Umbilical cord (tissue), 2 donors: Measurements from ENCODE around the gene TMEM108. TPM values are rescaled to one million over a fixed set of nuclear protein-coding genes. Genes with fewer than 3 reads are reported as not detected.

Source experiments
- DNase-seq: peaks from one replicate; pipeline ENCODE4 v3.0.0-alpha.2; 2015; ENCODE audit warnings: low spot score
- total RNA-seq: library from RNA; depleted of rRNA; stranded (reverse); fragments of >200 nt; gene quantifications from one replicate; pipeline ENCODE4 v1.2.3, GENCODE V29; 2014; ENCODE audit warnings: low replicate concordance; ENCODE audit not compliant: insufficient read depth

Gene TMEM108
- total RNA-seq, 1 donor from 2014 or later: 6.0 TPM

DNA sequence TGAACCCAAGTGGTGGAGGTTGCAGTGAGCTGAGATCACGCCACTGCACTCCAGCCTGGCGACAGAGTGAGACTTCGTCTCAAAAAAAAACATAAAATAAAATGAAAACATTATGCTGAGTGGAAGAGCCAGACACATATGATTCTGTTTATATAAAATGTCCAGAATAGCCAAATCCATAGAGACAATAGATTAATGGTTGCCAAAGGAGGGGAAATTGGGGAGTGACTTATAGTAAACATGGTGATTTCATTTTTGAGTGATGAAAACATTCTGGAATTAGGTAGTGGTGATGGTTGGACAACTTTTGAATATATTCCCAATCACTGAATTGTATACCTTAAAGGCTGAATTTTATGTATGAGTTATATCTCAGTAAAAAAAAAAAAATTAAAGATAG, 189.6 kb downstream of the TMEM108 start:
- DNase-seq: no peak

GRCh38 chr3:133230195-133230594, 192.0 kb downstream of the TMEM108 start:
- peak; percentile 36 for DNase-seq

DNA sequence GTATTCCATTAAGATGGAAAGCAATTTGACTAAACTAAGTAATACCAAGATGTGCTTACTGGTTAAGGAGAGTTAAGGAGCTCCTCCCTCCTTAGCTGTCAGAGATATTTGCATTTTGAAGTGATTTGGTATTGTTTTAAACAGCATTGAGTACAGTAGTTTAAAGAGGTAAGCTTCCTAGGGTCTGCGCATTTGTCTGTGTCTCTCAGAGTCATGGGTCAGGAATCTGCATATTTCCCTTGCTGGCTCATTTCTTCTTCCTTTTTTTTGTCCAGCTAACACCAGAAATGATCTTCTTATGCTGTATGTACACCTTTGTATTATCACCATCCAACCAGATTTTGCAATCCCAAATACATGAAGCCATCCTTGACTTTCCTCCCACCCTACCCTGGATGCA, 198.7 kb downstream of the TMEM108 start:
- DNase-seq: no peak

DNA sequence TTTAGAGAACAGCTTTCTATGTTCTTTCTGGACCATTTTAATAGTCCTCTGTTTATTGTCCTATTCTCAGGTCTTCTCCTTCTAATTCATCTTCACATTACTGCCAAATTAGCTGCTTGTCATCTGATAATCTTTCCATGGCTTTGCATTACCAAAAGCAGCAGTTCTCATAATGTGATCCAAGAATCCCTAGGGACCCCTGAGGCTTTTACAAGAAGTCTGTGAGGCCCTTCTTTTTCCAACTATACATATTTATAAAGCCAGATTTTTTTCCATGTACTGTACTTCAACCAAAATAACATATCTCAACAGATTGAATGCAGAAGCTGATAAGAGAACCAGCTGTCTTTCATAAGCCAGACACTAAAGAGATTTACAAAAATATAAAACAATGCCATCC, 199.2 kb downstream of the TMEM108 start:
- peak; percentile 74 for DNase-seq

DNA sequence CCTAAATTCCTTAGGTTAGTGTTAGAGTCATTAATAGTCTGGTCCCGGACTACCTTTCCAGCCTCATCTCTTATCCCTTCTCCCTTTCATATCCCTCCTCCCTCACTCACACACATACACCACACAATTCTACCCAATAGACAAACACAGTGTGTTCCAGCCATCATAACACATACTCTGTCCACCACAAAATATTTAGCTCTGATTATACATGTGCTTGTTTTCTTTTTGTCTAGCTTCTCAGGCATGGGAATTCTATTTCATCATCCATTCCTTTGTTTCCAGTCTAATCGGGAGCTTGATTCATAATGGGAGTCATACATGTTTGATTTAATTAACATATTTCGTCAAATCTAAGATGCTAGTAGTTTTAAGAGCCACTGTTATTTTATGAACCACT, 199.8 kb downstream of the TMEM108 start:
- no peak for DNase-seq

DNA sequence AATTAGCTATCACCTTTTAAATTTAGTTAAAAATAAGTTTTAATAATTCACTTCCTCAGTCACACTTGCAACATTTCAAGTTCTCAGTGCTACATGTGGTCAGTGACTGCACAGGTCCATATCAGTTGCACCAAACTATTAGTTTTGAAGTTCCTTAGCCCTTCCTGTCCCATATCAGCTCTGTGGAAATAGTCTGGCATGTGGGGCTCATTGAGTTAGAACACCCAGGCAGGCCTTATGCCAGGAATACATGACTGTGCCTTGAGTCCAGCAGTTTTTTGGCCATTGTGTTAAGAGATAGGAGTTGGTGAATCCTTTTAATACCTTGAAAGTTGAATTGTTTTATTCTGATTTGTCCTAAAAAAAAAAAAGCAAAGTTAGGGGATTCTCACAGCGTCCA, 207.9 kb downstream of the TMEM108 start:
- no peak for DNase-seq

- no peak for DNase-seq
Observed at GRCh38 chr3:133246773-133247172, 208.6 kb downstream of the TMEM108 start.

GRCh38 chr3:133248389-133248788, 210.2 kb downstream of the TMEM108 start:
- DNase-seq: no peak

GRCh38 chr3:133249490-133249889, 211.3 kb downstream of the TMEM108 start:
- DNase-seq: no peak

DNA sequence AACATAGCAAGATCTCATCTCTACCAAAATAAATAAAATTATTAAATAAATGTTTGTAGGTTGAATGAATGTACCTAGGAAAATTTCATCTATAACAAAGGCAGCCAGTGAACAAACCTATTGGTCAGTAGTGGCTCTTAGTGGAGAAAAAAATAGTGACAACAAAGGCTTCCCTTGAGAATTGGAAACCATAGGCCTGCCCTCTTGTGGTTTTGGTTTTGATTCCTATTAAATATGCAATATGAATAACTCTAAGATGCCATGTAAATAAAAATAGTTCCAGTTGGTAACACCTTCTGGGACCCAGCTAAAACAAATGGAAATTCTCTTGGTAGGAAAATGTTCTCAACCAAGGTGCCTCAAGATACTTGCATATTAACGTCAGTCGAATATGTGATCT, 216.0 kb downstream of the TMEM108 start:
- no peak for DNase-seq

DNA sequence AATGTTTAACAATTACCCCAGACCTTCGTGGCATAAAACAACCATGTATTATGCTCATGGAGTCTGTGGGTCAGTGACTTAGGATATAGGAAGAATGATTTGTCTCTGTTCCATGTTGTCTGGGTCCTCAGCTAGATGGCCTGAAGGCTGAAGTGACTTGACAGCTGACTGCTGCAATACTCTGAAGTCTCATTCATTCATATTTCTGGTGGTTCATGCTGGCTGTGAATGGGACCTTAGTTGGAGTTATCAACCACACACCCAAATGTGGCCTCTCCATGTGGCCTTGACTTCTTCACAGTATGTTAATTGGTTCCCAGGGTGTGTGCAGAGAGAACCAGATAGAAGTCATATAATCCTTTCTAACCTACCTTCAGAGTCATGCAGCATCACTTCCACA, 216.5 kb downstream of the TMEM108 start:
- DNase-seq: no peak

GRCh38 chr3:133256787-133257483, 218.7 kb downstream of the TMEM108 start:
- DNase-seq: peak; percentile 24

- no peak for DNase-seq
Observed at GRCh38 chr3:133258358-133258757, 220.2 kb downstream of the TMEM108 start.

DNA sequence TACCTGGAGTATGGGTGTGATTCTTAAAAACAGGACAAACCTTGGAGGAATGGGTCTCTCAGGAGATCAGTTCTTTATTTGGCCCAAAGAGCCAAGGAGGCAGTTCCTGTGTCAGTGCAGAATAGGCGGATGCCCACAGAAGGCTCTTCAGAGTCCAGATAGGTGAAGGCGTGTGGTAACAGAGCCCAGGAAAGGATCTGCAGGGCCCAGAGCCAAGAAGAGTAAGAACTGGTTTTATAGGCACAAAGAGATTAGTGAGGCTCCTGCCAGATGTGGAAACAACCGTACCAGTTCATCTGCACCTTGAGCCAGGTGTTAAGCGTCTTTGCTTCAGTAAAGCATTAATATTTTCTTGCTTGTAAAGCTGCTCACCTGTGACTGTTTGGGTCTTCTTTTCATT, 221.6 kb downstream of the TMEM108 start:
- no peak for DNase-seq

DNA sequence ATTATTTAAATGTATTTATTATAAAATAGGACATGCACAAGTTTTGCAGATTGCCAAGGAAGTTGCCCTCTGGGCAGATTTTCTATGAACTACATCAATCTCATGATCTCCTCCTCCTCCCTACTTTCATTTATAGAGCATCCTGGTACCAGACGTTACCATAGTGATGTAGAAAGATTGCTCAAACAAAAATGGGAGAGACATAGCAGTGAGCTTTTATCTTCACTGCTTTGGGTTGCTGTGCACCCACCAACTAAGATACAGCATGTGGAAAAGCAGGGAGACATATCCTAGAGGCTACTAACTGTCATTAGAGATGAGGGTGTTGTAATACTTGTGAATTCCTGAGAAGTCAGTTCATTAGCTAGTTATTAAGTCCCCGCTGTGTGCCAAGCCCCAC, 224.1 kb downstream of the TMEM108 start:
- no peak for DNase-seq

- DNase-seq: no peak
Observed at GRCh38 chr3:133264920-133265319, 226.7 kb downstream of the TMEM108 start.

DNA sequence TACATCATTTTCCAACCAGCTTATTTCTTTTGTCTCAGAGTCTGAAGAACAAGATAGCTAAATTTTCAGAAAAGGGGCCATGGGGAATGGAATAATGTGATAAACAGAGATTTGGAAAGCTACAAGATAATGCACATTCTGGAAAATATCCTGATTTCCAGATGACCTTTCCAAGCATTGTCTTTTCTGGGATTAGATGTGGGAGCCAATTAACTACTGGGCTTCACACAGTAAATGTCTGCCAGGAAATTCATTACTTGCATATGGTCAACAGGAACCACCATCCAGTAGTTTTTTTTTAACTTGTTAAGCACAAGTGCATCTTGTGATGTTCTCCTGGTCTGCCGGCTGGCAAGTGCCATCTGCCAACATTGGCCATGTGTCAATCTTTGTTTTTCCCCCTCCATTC, 230.5 kb downstream of the TMEM108 start:
- no peak for DNase-seq

DNA sequence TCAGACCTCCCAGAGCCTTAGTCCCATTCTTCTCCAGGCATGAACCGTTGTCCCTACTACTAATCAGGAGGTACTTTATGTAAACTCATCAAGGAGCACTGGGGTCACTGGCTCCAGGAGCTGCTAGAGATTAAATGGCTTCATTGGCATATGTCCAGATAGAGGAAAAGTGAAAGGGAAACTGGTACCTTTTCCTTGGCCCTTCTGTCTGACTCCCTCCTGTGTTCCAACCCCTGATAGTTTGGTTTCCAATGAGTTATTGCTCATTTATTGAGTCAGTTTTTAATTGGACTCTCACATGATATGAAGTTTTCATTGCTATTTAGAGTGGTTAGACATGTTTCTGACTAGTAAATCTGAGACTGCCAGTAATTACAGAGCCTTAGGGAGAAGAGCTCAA, 231.2 kb downstream of the TMEM108 start:
- DNase-seq: no peak

DNA sequence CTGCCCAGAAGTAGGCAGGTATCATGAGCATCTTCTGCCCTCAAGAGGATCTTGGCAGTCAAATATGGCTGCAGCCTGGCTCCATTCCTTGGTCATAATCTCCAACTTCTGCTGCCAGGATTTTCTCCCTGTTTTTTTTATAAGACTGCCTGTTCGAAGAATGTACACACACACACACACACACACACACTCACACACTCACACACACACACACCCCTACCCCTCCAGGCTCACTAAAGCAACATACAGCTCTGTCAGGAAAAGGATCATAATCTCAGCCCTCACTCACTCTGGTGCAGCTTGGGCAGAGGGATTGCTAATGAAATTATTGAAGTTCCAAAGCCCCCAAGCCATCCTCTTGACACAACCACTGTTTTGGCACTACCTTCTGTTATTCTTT, 232.4 kb downstream of the TMEM108 start:
- DNase-seq: no peak

GRCh38 chr3:133271042-133271441, 232.9 kb downstream of the TMEM108 start:
- no peak for DNase-seq

DNA sequence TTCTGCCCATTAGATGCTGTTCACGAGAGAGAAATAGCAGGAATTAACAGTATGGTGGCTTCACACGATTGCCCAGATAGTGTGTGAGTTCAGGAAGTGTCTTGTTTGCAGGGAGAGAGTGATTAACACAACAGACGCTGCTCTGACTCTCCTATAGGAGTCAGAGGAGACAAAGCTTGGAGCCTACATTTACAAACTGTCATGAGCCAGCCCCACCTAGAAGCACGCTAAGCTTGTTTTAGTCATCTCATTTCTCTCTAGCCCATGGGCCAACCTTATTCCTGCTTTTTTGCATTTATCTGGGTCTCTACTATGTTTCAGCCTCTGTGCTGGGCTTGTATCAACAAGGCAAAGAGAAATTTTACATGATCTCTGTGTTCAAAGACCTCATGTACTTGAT, 233.3 kb downstream of the TMEM108 start:
- no peak for DNase-seq

DNA sequence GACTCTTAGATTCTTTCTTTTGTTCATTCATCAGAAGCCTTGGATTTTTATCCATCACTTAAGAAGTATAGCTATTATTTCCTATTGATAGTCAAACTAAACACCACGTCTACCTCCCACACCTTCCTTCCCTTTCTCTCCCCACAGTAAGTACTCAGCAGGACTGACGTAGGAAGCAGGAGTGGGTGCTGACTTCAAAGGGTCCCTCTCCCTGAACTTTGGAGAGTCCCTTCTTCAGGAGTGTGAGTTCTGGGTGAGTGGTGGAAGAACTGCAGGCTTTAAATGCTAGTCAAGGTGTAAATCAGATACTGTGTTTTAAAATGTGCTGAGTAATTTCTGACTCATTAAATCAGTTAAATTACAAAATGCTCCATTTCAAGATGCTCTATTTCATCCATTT, 235.2 kb downstream of the TMEM108 start:
- no peak for DNase-seq

- DNase-seq: no peak
Observed at GRCh38 chr3:133274477-133274876, 236.3 kb downstream of the TMEM108 start.

DNA sequence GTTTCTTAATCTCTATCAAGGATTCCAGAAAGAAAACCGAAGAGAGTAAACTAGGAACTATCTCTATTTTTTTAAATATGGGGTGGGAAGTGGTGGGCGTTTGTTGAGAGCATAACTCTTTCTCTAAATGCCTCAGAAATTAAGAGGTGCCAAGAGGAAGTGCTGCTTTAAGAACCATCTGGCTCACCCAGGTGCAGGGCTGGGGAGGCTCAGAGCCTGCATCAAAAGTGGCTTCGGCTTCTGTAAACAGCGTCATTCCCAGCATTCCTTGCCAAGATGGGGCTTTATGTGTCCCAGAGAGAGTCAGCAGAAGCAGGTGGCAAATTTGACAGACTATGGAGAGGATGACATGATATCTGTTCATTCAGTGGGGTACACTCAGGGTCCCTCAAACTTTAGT, 238.4 kb downstream of the TMEM108 start:
- no peak for DNase-seq
